H1 (cell line): Measurements from ENCODE around the gene GALR2. TPM values are rescaled to one million over a fixed set of nuclear protein-coding genes. Genes with fewer than 3 reads are reported as not detected.

Source experiments
- NANOG ChIP-seq: IDR thresholded peaks from 2 replicates; pipeline ENCODE4 v1.6.1; 2011; ENCODE audit warnings: low read length, low read depth, mild to moderate bottlenecking, inconsistent platforms; ENCODE audit not compliant: insufficient read depth, poor library complexity, severe bottlenecking
- POU5F1 ChIP-seq: IDR thresholded peaks from 2 replicates; pipeline ENCODE4 v1.6.1; 2011; ENCODE audit warnings: low read depth, mild to moderate bottlenecking, low read length, moderate library complexity
- RXRA ChIP-seq: IDR thresholded peaks from 2 replicates; pipeline ENCODE4 v1.6.1; 2011; ENCODE audit warnings: low read depth, mild to moderate bottlenecking, low read length, moderate library complexity; ENCODE audit not compliant: insufficient read depth
- SIRT6 ChIP-seq: IDR thresholded peaks from one replicate; pipeline ENCODE4 v1.7.1; 2012; ENCODE audit warnings: low read length, inconsistent platforms
- SP2 ChIP-seq: IDR thresholded peaks from 2 replicates; pipeline ENCODE4 v1.6.1; 2012; ENCODE audit warnings: mild to moderate bottlenecking, low read length, inconsistent platforms
- ZNF274 ChIP-seq: IDR thresholded peaks from 2 replicates; pipeline ENCODE4 v1.7.0; 2012; ENCODE audit warnings: low read length, borderline replicate concordance; ENCODE audit errors: extremely low read depth
- polyA plus RNA-seq, 7 experiments: library from polyadenylated mRNA; depleted of rRNA in 3 of 7; stranded (reverse) in 5 of 7; unstranded in 2 of 7; fragments of >200 nt in 5 of 7; fragments of 200-250 nt in 2 of 7; gene quantifications; 1 replicate in 5 of 7; 2 replicates in 1 of 7; 4 replicates in 1 of 7; pipeline versions ENCODE4 v1.2.1 to v1.2.3, GENCODE V29; 2011 to 2013; ENCODE audit warnings: missing spikeins in 2 of 7, mixed read lengths in 2 of 7
- total RNA-seq: library from RNA; stranded (reverse); fragmentation: NEBNext Ultra II Directional; extraction: Animal tissue kit (Norgen Biotek cat#: 25700); gene quantifications from 2 replicates; pipeline ENCODE4 v1.2.1, GENCODE V29; 2021

GALR2 gene
- total and polyA plus RNA-seq, 2 of the 8 experiments (the other 6 are each of a cell fraction or from before 2014, with no cell fraction given) = 0.86 to 2.2 TPM

DNA sequence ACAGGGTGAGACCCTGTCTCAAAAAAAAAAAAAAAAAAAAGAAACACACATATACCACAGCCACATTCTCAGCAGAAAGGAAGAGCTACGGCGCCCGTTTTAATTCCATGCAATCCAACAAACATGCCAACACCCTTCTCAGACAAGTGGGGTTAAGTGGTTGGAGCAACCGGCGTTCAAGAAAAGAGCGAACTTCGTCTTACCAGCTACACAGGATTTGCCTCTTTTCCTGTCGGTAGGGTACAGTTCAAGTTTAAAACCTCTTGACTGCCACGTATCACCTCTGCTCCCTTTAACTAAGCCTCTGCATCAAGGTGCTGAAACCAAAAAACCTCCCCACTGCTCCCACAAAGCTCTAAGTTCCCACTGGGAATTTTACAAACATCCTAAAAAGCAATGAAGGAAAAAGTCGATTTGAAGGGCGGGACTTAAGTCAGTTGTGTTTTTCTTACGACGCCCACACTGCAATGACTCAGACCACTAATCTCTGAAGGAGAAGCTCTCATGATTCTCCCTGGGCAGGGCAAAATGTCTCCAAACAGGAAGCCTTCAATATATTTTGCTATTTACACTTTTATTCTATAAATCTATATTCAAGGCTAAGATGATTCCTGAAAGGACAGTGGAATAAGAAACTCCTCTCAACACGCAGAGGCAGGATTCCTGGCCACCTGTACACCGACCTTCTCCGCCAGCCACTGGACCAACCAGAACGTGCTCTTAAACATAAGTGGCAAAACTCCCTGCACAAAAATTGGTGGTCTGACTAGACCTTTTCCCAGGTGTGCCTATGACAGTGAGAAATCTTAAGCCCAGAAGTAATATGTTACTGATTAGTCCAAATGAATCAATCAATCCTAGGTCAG, 21.1 kb upstream of the GALR2 start (continued):
- TF ChIP-seq SP2 = no peak
- TF ChIP-seq RXRA = no peak
- TF ChIP-seq ZNF274 = no peak
- no peak for TF ChIP-seq POU5F1
- TF ChIP-seq NANOG = no peak
- no peak for TF ChIP-seq SIRT6
